OCI-LY1 (cell line): ENCODE data around the gene NEURL1.

Experiments
- H2AFZ ChIP-seq: fragments of 200-600 bp; sonication (generic), shearing (Covaris generic); 2 replicates; pipeline ENCODE4 v1.6.0; 2014; ENCODE audit warnings: antibody characterized with exemption, mild to moderate bottlenecking, low read length
- H3F3A ChIP-seq: fragments of 200-600 bp; sonication (generic), shearing (Covaris generic); 2 replicates; pipeline ENCODE4 v1.6.0; 2014; ENCODE audit warnings: mild to moderate bottlenecking, antibody characterized with exemption, low read length, moderate library complexity; ENCODE audit not compliant: insufficient read depth
- H3K27ac ChIP-seq: fragments of 200-600 bp; sonication (generic); 2 replicates; pipeline ENCODE4 v1.5.1; 2014; ENCODE audit warnings: low read length, mixed run types, mild to moderate bottlenecking, low read depth; ENCODE audit not compliant: poor library complexity, severe bottlenecking
- H3K27me3 ChIP-seq: fragments of 200-600 bp; sonication (generic); 2 replicates; pipeline ENCODE4 v1.6.0; 2014; ENCODE audit warnings: antibody characterized with exemption, mild to moderate bottlenecking, low read length, moderate library complexity; ENCODE audit not compliant: insufficient read depth
- H3K36me3 ChIP-seq: fragments of 200-600 bp; sonication (generic); 2 replicates; pipeline ENCODE4 v1.6.1; 2014; ENCODE audit warnings: mild to moderate bottlenecking, antibody characterized with exemption, low read length, moderate library complexity, mixed read lengths; ENCODE audit not compliant: insufficient read depth
- H3K4me1 ChIP-seq: fragments of 200-600 bp; sonication (generic); 2 replicates; pipeline ENCODE4 v1.5.1; 2014; ENCODE audit warnings: mild to moderate bottlenecking, low read length, moderate library complexity; ENCODE audit not compliant: insufficient read depth, severe bottlenecking
- H3K4me2 ChIP-seq: fragments of 200-600 bp; sonication (generic), shearing (Covaris generic); 2 replicates; pipeline ENCODE4 v1.6.1; 2014; ENCODE audit warnings: low read length
- H3K4me3 ChIP-seq: fragments of 200-600 bp; sonication (generic); 2 replicates; pipeline ENCODE4 v1.5.1; 2014; ENCODE audit warnings: low read length, low read depth, mild to moderate bottlenecking, mixed read lengths; ENCODE audit not compliant: poor library complexity, severe bottlenecking
- H3K79me2 ChIP-seq: fragments of 200-600 bp; shearing (Covaris generic); 2 replicates; pipeline ENCODE4 v1.6.1; 2016; ENCODE audit warnings: mixed run types, low read length, mixed read lengths; ENCODE audit not compliant: insufficient read depth
- H3K9ac ChIP-seq: fragments of 200-600 bp; sonication (generic), shearing (Covaris generic); 2 replicates; pipeline ENCODE4 v1.6.1; 2014; ENCODE audit warnings: mild to moderate bottlenecking, low read length, mixed read lengths
- H3K9me2 ChIP-seq: fragments of 200-600 bp; sonication (generic), shearing (Covaris generic); 2 replicates; pipeline ENCODE4 v1.6.1; 2014; ENCODE audit warnings: low read depth, mild to moderate bottlenecking, low read length, mixed read lengths
- H3K9me3 ChIP-seq: fragments of 200-600 bp; shearing (Covaris generic); 2 replicates; pipeline ENCODE4 v1.6.1; 2014; ENCODE audit warnings: low read length, mixed read lengths
- H4K20me1 ChIP-seq: fragments of 200-600 bp; sonication (generic), shearing (Covaris generic); 2 replicates; pipeline ENCODE4 v1.6.0; 2016; ENCODE audit warnings: mild to moderate bottlenecking, low read length; ENCODE audit not compliant: insufficient read depth
- CTCF ChIP-seq: fragments of 200-600 bp; sonication (generic), shearing (Covaris generic); IDR thresholded peaks from 2 replicates; pipeline ENCODE4 v1.5.1; 2017; ENCODE audit warnings: mild to moderate bottlenecking, antibody characterized with exemption, low read length, moderate library complexity, mixed read lengths
- EZH2 ChIP-seq: fragments of 200-600 bp; sonication (generic), shearing (Covaris generic); IDR thresholded peaks from 2 replicates; pipeline ENCODE4 v1.8.0; 2017; ENCODE audit warnings: borderline replicate concordance, mixed run types, mild to moderate bottlenecking, antibody characterized with exemption, low read length, moderate library complexity, mixed read lengths

NEURL1 gene

GRCh38 chr10:103463499-103463898 is 30.0 kb upstream of the NEURL1 start:
- H3F3A ChIP-seq: no peaks in the 10 kb centered on the region
- H3K9ac ChIP-seq: no peak overlapping the region
- H3K79me2 ChIP-seq: no peaks in the 10 kb centered on the region
- H3K9me2 ChIP-seq: no peaks in the 10 kb centered on the region
- no peaks in the 10 kb centered on the region for H3K36me3 ChIP-seq
- H3K27me3 ChIP-seq: no peaks in the 10 kb centered on the region
- TF ChIP-seq EZH2 (no peak), CTCF (no peak)
- no peak overlapping the region for H3K4me2 ChIP-seq
- H3K4me3 ChIP-seq: no peak overlapping the region
- no peak overlapping the region for H2AFZ ChIP-seq
- no peaks in the 10 kb centered on the region for H4K20me1 ChIP-seq
- H3K27ac ChIP-seq: no peak overlapping the region
- H3K4me1 ChIP-seq: peaks cover 29% of the 10 kb centered on the region
- H3K9me3 ChIP-seq: no peaks in the 10 kb centered on the region

GRCh38 chr10:103465411-103466179 is 27.9 kb upstream of the NEURL1 start:
- Histone ChIP-seq H3F3A (no peaks in the 10 kb centered on the region), H3K36me3 (no peaks in the 10 kb centered on the region), H3K4me2 (no peak overlapping the region; the same call in 1 of the 2 replicates), H3K9ac (no peak overlapping the region), H3K4me1 (peaks cover 32% of the 10 kb centered on the region), H3K79me2 (no peaks in the 10 kb centered on the region), H3K27ac (no peak overlapping the region), H3K9me2 (no peaks in the 10 kb centered on the region), H3K27me3 (no peaks in the 10 kb centered on the region), H3K9me3 (no peaks in the 10 kb centered on the region), H4K20me1 (no peaks in the 10 kb centered on the region), H2AFZ (no peak overlapping the region), H3K4me3 (no peak overlapping the region)
- TF ChIP-seq EZH2 (no peak), CTCF (no peak)

- peak overlapping the region; percentile 21; the same call in 1 of the 2 replicates for H3K4me2 ChIP-seq
- TF ChIP-seq CTCF (no peak), EZH2 (no peak)
Measured at GRCh38 chr10:103466734-103467133, 26.8 kb upstream of the NEURL1 start.

More at GRCh38 chr10:103466734-103467133, 26.8 kb upstream of the NEURL1 start:
- Histone ChIP-seq H4K20me1 (no peaks in the 10 kb centered on the region), H3K9me2 (no peaks in the 10 kb centered on the region), H3K79me2 (no peaks in the 10 kb centered on the region), H3K27me3 (no peaks in the 10 kb centered on the region), H2AFZ (no peak overlapping the region), H3F3A (no peaks in the 10 kb centered on the region), H3K9me3 (no peaks in the 10 kb centered on the region), H3K4me1 (peaks cover 44% of the 10 kb centered on the region), H3K27ac (peak overlapping the region; percentile 85), H3K9ac (peak overlapping the region; percentile 7; the same call in 1 of the 2 replicates), H3K36me3 (no peaks in the 10 kb centered on the region), H3K4me3 (no peak overlapping the region)
